ENCODE data around the gene PPDPF. TPM values are rescaled to one million over a fixed set of nuclear protein-coding genes. Genes with fewer than 3 reads are reported as not detected.

PPDPF gene
- total RNA-seq, 1 donor from 2014 or later, result 122 TPM

GRCh38 chr20:63536241-63536977 is 15.8 kb downstream of the PPDPF start:
- Mint-ChIP-seq H3K36me3 (ENCODE audit: low read depth) (no peaks in the 10 kb centered on the region), H3K4me1 (ENCODE audit: low read depth) (no peaks in the 10 kb centered on the region), H3K27ac (peak overlapping the region; percentile 52), H3K27me3 (ENCODE audit: insufficient read depth) (peaks cover 1% of the 10 kb centered on the region), H3K9me3 (no peaks in the 10 kb centered on the region), H3K4me3 (no peak overlapping the region)
- no peak for DNase-seq (ENCODE audit: low spot score)
- intact Hi-C loops (cut with micrococcal nuclease), result loop anchor here (2.0 to 5.0 kb wide), 2 partner anchors 172 to 201 kb away; partner anchors contain the start of genes LIME1, SLC2A4RG and ZGPAT

GRCh38 chr20:63536997-63537524 is 16.5 kb downstream of the PPDPF start, which contains the start of gene PTK6:
Gene PTK6 (minus strand): TSS chr20:63537376. CDS start chr20:63537314, 62 bp downstream.
- Mint-ChIP-seq H3K4me1 (ENCODE audit: low read depth) (no peaks in the 10 kb centered on the region), H3K27ac (peak within 1 kb of the TSS; percentile 90), H3K27me3 (ENCODE audit: insufficient read depth) (peaks cover 1% of the 10 kb centered on the region), H3K9me3 (no peaks in the 10 kb centered on the region), H3K36me3 (ENCODE audit: low read depth) (no peaks in the 10 kb centered on the region), H3K4me3 (peak within 1 kb of the TSS; percentile 68)
- peak; percentile 28 for DNase-seq (ENCODE audit: low spot score)
- intact Hi-C loops (cut with micrococcal nuclease), result loop anchor here (1.0 to 5.0 kb wide), 9 partner anchors 16 to 526 kb away; partner anchors contain the start of genes LIME1, PPDPF, SLC2A4RG and TCEA2

GRCh38 chr20:63537525-63538203 is 17.1 kb downstream of the PPDPF start:
- H3K9me3 Mint-ChIP-seq, result no peaks in the 10 kb centered on the region
- no peaks in the 10 kb centered on the region for H3K36me3 Mint-ChIP-seq (ENCODE audit: low read depth)
- no peaks in the 10 kb centered on the region for H3K4me1 Mint-ChIP-seq (ENCODE audit: low read depth)
- peak overlapping the region; percentile 68 for H3K4me3 Mint-ChIP-seq
- intact Hi-C loops (cut with micrococcal nuclease), result loop anchor here (1.0 to 5.0 kb wide), 15 partner anchors 16 to 583 kb away; partner anchors contain the start of genes LIME1, PPDPF, RTEL1 and SLC2A4RG
- H3K27me3 Mint-ChIP-seq (ENCODE audit: insufficient read depth), result peaks cover 1% of the 10 kb centered on the region
- H3K27ac Mint-ChIP-seq, result peak overlapping the region; percentile 90
- DNase-seq (ENCODE audit: low spot score), result peak; percentile 95

- Mint-ChIP-seq H3K4me3 (no peak overlapping the region), H3K36me3 (ENCODE audit: low read depth) (no peaks in the 10 kb centered on the region), H3K27ac (peak overlapping the region; percentile 90), H3K27me3 (ENCODE audit: insufficient read depth) (no peaks in the 10 kb centered on the region), H3K9me3 (no peaks in the 10 kb centered on the region), H3K4me1 (ENCODE audit: low read depth) (no peaks in the 10 kb centered on the region)
- intact Hi-C loops (cut with micrococcal nuclease), result loop anchor here (1.0 to 5.0 kb wide), 7 partner anchors 120 to 582 kb away; partner anchors contain the start of genes LIME1, RTEL1 and SLC2A4RG
- DNase-seq (ENCODE audit: low spot score), result peak; percentile 28
These were observed 17.9 kb downstream of the PPDPF start for GRCh38 chr20:63538204-63539091.

- DNase-seq (ENCODE audit: low spot score), result no peak
- H3K36me3 Mint-ChIP-seq (ENCODE audit: low read depth), result no peaks in the 10 kb centered on the region
- no peaks in the 10 kb centered on the region for H3K4me1 Mint-ChIP-seq (ENCODE audit: low read depth)
- no peaks in the 10 kb centered on the region for H3K9me3 Mint-ChIP-seq
- H3K4me3 Mint-ChIP-seq, result no peak overlapping the region
- no peaks in the 10 kb centered on the region for H3K27me3 Mint-ChIP-seq (ENCODE audit: insufficient read depth)
- H3K27ac Mint-ChIP-seq, result no peak overlapping the region
- intact Hi-C loops (cut with micrococcal nuclease), result loop anchor here (2.0 to 5.0 kb wide), 2 partner anchors 198 to 582 kb away; partner anchors contain the start of genes LIME1 and SLC2A4RG
These were observed 18.5 kb downstream of the PPDPF start for GRCh38 chr20:63539092-63539430.

GRCh38 chr20:63539441-63540370 is 19.1 kb downstream of the PPDPF start:
- intact Hi-C loops (cut with micrococcal nuclease), result loop anchor here (2.0 to 5.0 kb wide), 2 partner anchors 198 to 581 kb away; partner anchors contain the start of genes LIME1 and SLC2A4RG
- Mint-ChIP-seq H3K27ac (no peak overlapping the region), H3K27me3 (ENCODE audit: insufficient read depth) (no peaks in the 10 kb centered on the region), H3K36me3 (ENCODE audit: low read depth) (no peaks in the 10 kb centered on the region), H3K9me3 (no peaks in the 10 kb centered on the region), H3K4me1 (ENCODE audit: low read depth) (no peaks in the 10 kb centered on the region), H3K4me3 (no peak overlapping the region)
- DNase-seq (ENCODE audit: low spot score), result no peak

- H3K36me3 Mint-ChIP-seq (ENCODE audit: low read depth), result no peaks in the 10 kb centered on the region
These were observed 20.0 kb downstream of the PPDPF start for GRCh38 chr20:63540417-63541186.

GRCh38 chr20:63541371-63541770 is 20.8 kb downstream of the PPDPF start:
- H3K27ac Mint-ChIP-seq, result no peak overlapping the region
- H3K4me1 Mint-ChIP-seq (ENCODE audit: low read depth), result no peaks in the 10 kb centered on the region
- DNase-seq (ENCODE audit: low spot score), result no peak
- no peak overlapping the region for H3K4me3 Mint-ChIP-seq
- H3K27me3 Mint-ChIP-seq (ENCODE audit: insufficient read depth), result no peaks in the 10 kb centered on the region
- H3K9me3 Mint-ChIP-seq, result no peaks in the 10 kb centered on the region
- intact Hi-C loops (cut with micrococcal nuclease), result no loop called here
- no peaks in the 10 kb centered on the region for H3K36me3 Mint-ChIP-seq (ENCODE audit: low read depth)

More at GRCh38 chr20:63540417-63541186, 20.0 kb downstream of the PPDPF start:
- Mint-ChIP-seq H3K27ac (no peak overlapping the region), H3K4me3 (no peak overlapping the region), H3K27me3 (ENCODE audit: insufficient read depth) (no peaks in the 10 kb centered on the region), H3K9me3 (no peaks in the 10 kb centered on the region), H3K4me1 (ENCODE audit: low read depth) (no peaks in the 10 kb centered on the region)
- intact Hi-C loops (cut with micrococcal nuclease), result no loop called here
- DNase-seq (ENCODE audit: low spot score), result no peak

- intact Hi-C loops (cut with micrococcal nuclease), result no loop called here
- no peaks in the 10 kb centered on the region for H3K36me3 Mint-ChIP-seq (ENCODE audit: low read depth)
- no peak overlapping the region for H3K27ac Mint-ChIP-seq
- H3K4me3 Mint-ChIP-seq, result no peak overlapping the region
- H3K4me1 Mint-ChIP-seq (ENCODE audit: low read depth), result no peaks in the 10 kb centered on the region
- H3K9me3 Mint-ChIP-seq, result no peaks in the 10 kb centered on the region
- no peak for DNase-seq (ENCODE audit: low spot score)
- peaks cover 3% of the 10 kb centered on the region for H3K27me3 Mint-ChIP-seq (ENCODE audit: insufficient read depth)
These were observed 21.5 kb downstream of the PPDPF start for GRCh38 chr20:63542031-63542559.

- intact Hi-C loops (cut with micrococcal nuclease), result no loop called here
- Mint-ChIP-seq H3K9me3 (no peaks in the 10 kb centered on the region), H3K27me3 (ENCODE audit: insufficient read depth) (peaks cover 3% of the 10 kb centered on the region), H3K27ac (no peak overlapping the region), H3K4me1 (ENCODE audit: low read depth) (no peaks in the 10 kb centered on the region), H3K36me3 (ENCODE audit: low read depth) (no peaks in the 10 kb centered on the region), H3K4me3 (no peak overlapping the region)
- DNase-seq (ENCODE audit: low spot score), result no peak
These were observed 22.1 kb downstream of the PPDPF start for GRCh38 chr20:63542696-63543095.

- H3K27me3 Mint-ChIP-seq (ENCODE audit: insufficient read depth), result peaks cover 3% of the 10 kb centered on the region
- no peaks in the 10 kb centered on the region for H3K9me3 Mint-ChIP-seq
- intact Hi-C loops (cut with micrococcal nuclease), result no loop called here
- no peaks in the 10 kb centered on the region for H3K36me3 Mint-ChIP-seq (ENCODE audit: low read depth)
- H3K4me3 Mint-ChIP-seq, result no peak overlapping the region
- H3K27ac Mint-ChIP-seq, result no peak overlapping the region
- DNase-seq (ENCODE audit: low spot score), result no peak
- H3K4me1 Mint-ChIP-seq (ENCODE audit: low read depth), result no peaks in the 10 kb centered on the region
These were observed 22.6 kb downstream of the PPDPF start for GRCh38 chr20:63543131-63543530.
